Activated CD8-positive, alpha-beta T cell treated with anti-CD3 and anti-CD28 coated beads, Interleukin-2, amount 10 ng/mL, durations not matched to agents 7 days and 5 days (primary cell): Measurements from ENCODE around the gene GMPPA. TPM values are rescaled to one million over a fixed set of nuclear protein-coding genes. Genes with fewer than 3 reads are reported as not detected.

Source experiments
- ATAC-seq: fragments of 150-1000 bp; cut with Tn5 transposase; one replicate; pipeline ENCODE4 v1.10.0; 2021; ENCODE audit warnings: moderate library complexity
- CTCF ChIA-PET: fragments of 350-600 bp; sonication (Branson Sonifier 250); formaldehyde crosslinking; loops from one replicate; lab custom pipeline; 2021; ENCODE audit warnings: antibody characterized with exemption; lab: Charles Lee
- POLR2A ChIA-PET: fragments of 350-600 bp; sonication (Branson Sonifier 250); formaldehyde crosslinking; loops from one replicate; lab custom pipeline; 2021; ENCODE audit warnings: antibody characterized with exemption; lab: Charles Lee
- DNase-seq: peaks from one replicate; pipeline ENCODE4 v3.0.0-alpha.2; 2020
- H3K27ac Mint-ChIP-seq: one replicate; pipeline ENCODE4 v1.8.0; 2021; ENCODE audit warnings: mild to moderate bottlenecking, mixed read lengths
- H3K27me3 Mint-ChIP-seq: one replicate; pipeline ENCODE4 v1.8.0; 2021; ENCODE audit warnings: low read depth, mixed read lengths
- H3K36me3 Mint-ChIP-seq: one replicate; pipeline ENCODE4 v1.8.0; 2021; ENCODE audit warnings: low read depth, mixed read lengths
- H3K4me1 Mint-ChIP-seq: one replicate; pipeline ENCODE4 v1.8.0; 2021; ENCODE audit warnings: low read depth, mixed read lengths
- H3K4me3 Mint-ChIP-seq: one replicate; pipeline ENCODE4 v1.8.0; 2021; ENCODE audit warnings: mild to moderate bottlenecking, mixed read lengths
- H3K9me3 Mint-ChIP-seq: one replicate; pipeline ENCODE4 v1.8.0; 2022; ENCODE audit warnings: mixed read lengths; ENCODE audit not compliant: insufficient read depth
- total RNA-seq, 2 experiments: library from RNA; stranded (reverse); gene quantifications; one replicate each; pipeline ENCODE4 v1.2.3, GENCODE V29; 2021

GMPPA gene
- total RNA-seq, 2 experiments from 2014 or later = 37.8 to 41.2 TPM

GRCh38 chr2:219499058-219499307 lies 292 bp downstream of the GMPPA start:
- no peak for DNase-seq
- peaks cover 2% of the 10 kb centered on the region for H3K36me3 Mint-ChIP-seq
- H3K27me3 Mint-ChIP-seq = peaks cover 38% of the 10 kb centered on the region
- ChIA-PET POLR2A (interaction anchor here (1.4 kb wide), 1 partner anchor 9 kb away, joined by 3 read pairs; no protein-coding TSS in a partner anchor), CTCF (interaction anchor here (0.6 to 4.5 kb wide), 22 partner anchors 10 to 203 kb away, joined by 3 to 45 read pairs (median 4); partner anchors contain the start of genes DNPEP and STK11IP)
- peaks cover 43% of the 10 kb centered on the region for H3K4me1 Mint-ChIP-seq
- H3K4me3 Mint-ChIP-seq = peak overlapping the region; percentile 83
- H3K27ac Mint-ChIP-seq = peak overlapping the region; percentile 73
- no peak for ATAC-seq
- H3K9me3 Mint-ChIP-seq = no peaks in the 10 kb centered on the region

DNA sequence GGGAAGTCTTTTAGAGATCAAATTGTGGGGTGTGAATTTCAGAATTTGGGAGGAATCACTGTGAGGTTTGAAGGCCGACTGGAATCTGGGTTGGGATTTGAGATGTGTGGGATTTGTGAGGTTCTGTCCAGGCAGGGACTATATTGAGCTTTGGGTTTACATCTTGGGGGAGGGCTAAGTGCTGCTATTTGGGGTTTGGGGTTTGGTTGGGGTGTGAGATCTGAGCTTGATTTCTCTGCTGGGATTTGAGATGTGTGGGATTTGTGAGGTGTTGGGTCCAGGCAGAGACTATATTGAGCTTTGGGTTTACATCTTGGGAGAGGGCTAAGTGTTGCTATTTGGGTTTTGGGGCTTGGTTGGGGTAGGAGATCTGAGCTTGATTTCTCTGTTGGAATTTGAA lies 864 bp downstream of the GMPPA start:
- peak overlapping the region; percentile 83 for H3K4me3 Mint-ChIP-seq
- no peak for ATAC-seq
- no peak for DNase-seq
- H3K27me3 Mint-ChIP-seq = peaks cover 33% of the 10 kb centered on the region
- H3K36me3 Mint-ChIP-seq = peaks cover 4% of the 10 kb centered on the region
- peaks cover 43% of the 10 kb centered on the region for H3K4me1 Mint-ChIP-seq
- H3K9me3 Mint-ChIP-seq = no peaks in the 10 kb centered on the region
- H3K27ac Mint-ChIP-seq = peak overlapping the region; percentile 73
- CTCF ChIA-PET = interaction anchor here (0.9 to 4.5 kb wide), 15 partner anchors 10 to 204 kb away, joined by 3 to 45 read pairs (median 5); partner anchors contain the start of genes ASIC4 and STK11IP
- POLR2A ChIA-PET = interaction anchor here (0.8 to 1.4 kb wide), 3 partner anchors 9 to 41 kb away, joined by 3 to 6 read pairs (median 3); no protein-coding TSS in a partner anchor

DNA sequence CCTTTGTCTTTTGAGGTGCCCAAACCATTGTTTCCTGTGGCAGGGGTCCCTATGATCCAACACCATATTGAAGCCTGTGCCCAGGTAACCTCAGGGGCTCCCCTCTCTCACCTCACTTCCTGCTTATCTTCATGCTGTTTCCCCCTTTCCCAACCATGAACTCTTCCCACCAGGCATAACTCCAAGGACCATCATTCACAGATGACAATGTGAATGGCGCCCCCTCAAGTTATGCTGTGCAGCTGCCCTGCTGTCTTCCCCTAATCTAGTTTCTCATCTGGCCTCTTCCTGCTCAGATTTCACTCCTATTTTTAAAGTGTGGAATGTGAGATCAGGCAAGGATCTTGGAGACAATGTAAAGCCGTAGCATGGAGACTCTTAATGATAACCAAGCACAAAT lies 1.4 kb downstream of the GMPPA start:
- H3K27ac Mint-ChIP-seq = no peak overlapping the region
- no peak for ATAC-seq

DNA sequence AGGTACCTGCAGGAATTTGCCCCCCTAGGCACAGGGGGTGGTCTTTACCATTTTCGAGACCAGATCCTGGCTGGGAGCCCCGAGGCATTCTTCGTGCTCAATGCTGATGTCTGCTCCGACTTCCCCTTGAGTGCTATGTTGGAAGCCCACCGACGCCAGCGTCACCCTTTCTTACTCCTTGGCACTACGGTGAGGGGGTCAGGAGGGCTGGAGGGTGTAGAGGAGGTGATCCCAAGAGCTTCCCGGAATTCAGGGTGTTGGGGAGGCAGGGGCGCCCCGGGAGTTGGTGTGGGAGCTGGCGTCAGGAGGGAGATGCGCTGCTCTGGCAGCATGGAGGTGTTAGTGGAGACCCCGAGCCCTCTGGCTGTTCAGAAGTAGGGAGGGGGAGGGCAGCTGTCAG lies 3.2 kb downstream of the GMPPA start:
- CTCF ChIA-PET = interaction anchor here (4.5 kb wide), 1 partner anchor 7 kb away, joined by 34 read pairs; no protein-coding TSS in a partner anchor
- no peak overlapping the region for H3K4me3 Mint-ChIP-seq

More for the DNA sequence above, 1.4 kb downstream of the GMPPA start:
- Mint-ChIP-seq H3K4me3 (peak overlapping the region; percentile 83), H3K4me1 (peaks cover 43% of the 10 kb centered on the region), H3K36me3 (peaks cover 7% of the 10 kb centered on the region), H3K27me3 (peaks cover 27% of the 10 kb centered on the region), H3K9me3 (no peaks in the 10 kb centered on the region)
- ChIA-PET CTCF (interaction anchor here (0.9 to 4.5 kb wide), 13 partner anchors 9 to 142 kb away, joined by 3 to 45 read pairs (median 4); partner anchors contain the start of gene ASIC4), POLR2A (interaction anchor here (0.8 to 1.4 kb wide), 3 partner anchors 8 to 41 kb away, joined by 3 to 6 read pairs (median 3); no protein-coding TSS in a partner anchor)
- no peak for DNase-seq

DNA sequence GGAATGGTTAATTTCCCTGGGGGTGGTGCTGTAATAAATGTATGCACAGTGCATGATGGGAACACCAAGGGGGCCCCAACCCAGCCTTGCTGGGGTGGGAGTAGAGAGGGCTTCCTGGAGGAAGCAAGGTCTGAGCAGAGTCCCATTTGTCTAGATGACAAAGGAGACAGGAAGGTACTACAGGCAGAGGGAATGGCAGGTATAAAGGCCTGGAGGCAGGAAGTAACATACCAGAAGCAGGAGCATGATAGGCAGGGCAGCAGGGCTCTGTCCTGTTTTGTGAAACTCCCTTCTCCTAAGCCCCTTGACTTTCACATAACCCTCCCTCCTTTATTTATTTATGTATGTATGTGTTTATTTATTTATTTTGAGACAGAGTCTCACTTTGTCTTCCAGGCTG lies 3.9 kb downstream of the GMPPA start:
- CTCF ChIA-PET = no interaction called here
- POLR2A ChIA-PET = no interaction called here
- Mint-ChIP-seq H3K27me3 (peaks cover 3% of the 10 kb centered on the region), H3K27ac (no peak overlapping the region), H3K4me1 (peaks cover 32% of the 10 kb centered on the region), H3K4me3 (no peak overlapping the region), H3K9me3 (no peaks in the 10 kb centered on the region), H3K36me3 (peaks cover 10% of the 10 kb centered on the region)
- DNase-seq (no peak), ATAC-seq (no peak)

More for the DNA sequence above, 3.2 kb downstream of the GMPPA start:
- Mint-ChIP-seq H3K36me3 (peaks cover 10% of the 10 kb centered on the region), H3K27ac (no peak overlapping the region), H3K9me3 (no peaks in the 10 kb centered on the region), H3K4me1 (peaks cover 39% of the 10 kb centered on the region), H3K27me3 (peaks cover 10% of the 10 kb centered on the region)
- ATAC-seq (no peak), DNase-seq (no peak)
- POLR2A ChIA-PET = no interaction called here

DNA sequence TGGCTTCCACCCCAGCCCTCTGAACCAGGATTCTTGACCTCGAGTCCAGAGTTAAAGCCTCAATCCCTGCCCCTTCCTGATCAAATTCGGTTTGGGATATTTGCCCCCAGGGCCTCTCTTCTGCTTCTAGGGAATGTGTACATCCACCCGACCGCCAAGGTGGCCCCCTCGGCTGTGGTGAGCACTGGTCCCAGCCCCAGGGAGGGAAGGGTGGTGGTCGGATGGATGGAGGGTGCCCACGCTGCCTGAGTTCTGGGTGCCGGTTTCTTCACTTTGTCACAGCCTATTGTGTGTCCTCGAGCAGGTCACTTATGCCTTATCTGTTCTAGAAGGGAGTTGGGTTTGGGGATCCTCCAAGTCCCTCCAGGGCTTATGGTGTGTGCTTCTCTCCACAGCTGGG lies 6.9 kb downstream of the GMPPA start:
- H3K36me3 Mint-ChIP-seq = peaks cover 10% of the 10 kb centered on the region
- ATAC-seq (no peak), DNase-seq (no peak)
- CTCF ChIA-PET = no interaction called here
- H3K4me1 Mint-ChIP-seq = peaks cover 12% of the 10 kb centered on the region
- no peak overlapping the region for H3K27ac Mint-ChIP-seq
- POLR2A ChIA-PET = no interaction called here
- H3K9me3 Mint-ChIP-seq = no peaks in the 10 kb centered on the region
- H3K4me3 Mint-ChIP-seq = no peak overlapping the region
- H3K27me3 Mint-ChIP-seq = peaks cover 15% of the 10 kb centered on the region

DNA sequence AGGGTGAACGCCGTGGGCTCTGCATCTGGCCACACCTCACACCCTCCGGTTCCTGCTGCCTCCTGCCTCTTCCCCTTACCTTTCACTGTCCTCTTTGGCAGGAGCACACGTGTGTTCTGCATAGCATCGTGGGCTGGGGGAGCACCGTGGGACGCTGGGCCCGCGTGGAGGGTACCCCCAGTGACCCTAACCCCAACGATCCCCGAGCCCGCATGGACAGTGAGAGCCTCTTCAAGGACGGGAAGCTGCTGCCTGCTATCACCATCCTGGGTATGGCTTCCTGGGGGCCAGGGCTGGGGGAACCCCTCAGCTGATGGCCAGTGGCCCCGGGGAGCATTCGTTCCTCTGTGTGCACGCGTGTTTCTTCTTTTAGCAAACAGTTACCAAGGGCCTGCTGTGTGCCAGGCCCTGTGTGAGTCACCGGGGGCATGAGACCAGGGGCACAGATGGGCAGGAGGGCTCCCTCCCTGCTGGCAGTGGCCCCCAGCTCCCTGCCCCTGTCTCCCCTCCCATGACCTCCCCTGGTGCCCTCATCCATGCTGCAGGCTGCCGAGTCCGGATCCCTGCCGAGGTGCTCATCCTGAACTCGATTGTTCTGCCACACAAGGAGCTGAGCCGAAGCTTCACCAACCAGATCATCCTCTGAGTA lies 7.6 kb downstream of the GMPPA start:
- ChIA-PET POLR2A (interaction anchor here (0.6 kb wide), 1 partner anchor 71 kb away, joined by 3 read pairs; no protein-coding TSS in a partner anchor), CTCF (no interaction called here)
- Mint-ChIP-seq H3K36me3 (peaks cover 10% of the 10 kb centered on the region), H3K4me1 (peaks cover 8% of the 10 kb centered on the region), H3K9me3 (no peaks in the 10 kb centered on the region), H3K27me3 (peaks cover 22% of the 10 kb centered on the region), H3K4me3 (no peak overlapping the region), H3K27ac (no peak overlapping the region)
- ATAC-seq = no peak
- DNase-seq = no peak

GRCh38 chr2:219506802-219507526 lies 8.3 kb downstream of the GMPPA start:
- DNase-seq = no peak
- no peaks in the 10 kb centered on the region for H3K9me3 Mint-ChIP-seq
- H3K27ac Mint-ChIP-seq = no peak overlapping the region
- CTCF ChIA-PET = interaction anchor here (1.0 to 1.5 kb wide), 3 partner anchors 14 to 34 kb away, joined by 3 to 7 read pairs (median 4); no protein-coding TSS in a partner anchor
- no peak for ATAC-seq
- POLR2A ChIA-PET = interaction anchor here (0.6 kb wide), 1 partner anchor 70 kb away, joined by 3 read pairs; no protein-coding TSS in a partner anchor
- H3K27me3 Mint-ChIP-seq = peaks cover 27% of the 10 kb centered on the region
- H3K4me3 Mint-ChIP-seq = no peak overlapping the region
- H3K36me3 Mint-ChIP-seq = peaks cover 8% of the 10 kb centered on the region
- peaks cover 6% of the 10 kb centered on the region for H3K4me1 Mint-ChIP-seq

DNA sequence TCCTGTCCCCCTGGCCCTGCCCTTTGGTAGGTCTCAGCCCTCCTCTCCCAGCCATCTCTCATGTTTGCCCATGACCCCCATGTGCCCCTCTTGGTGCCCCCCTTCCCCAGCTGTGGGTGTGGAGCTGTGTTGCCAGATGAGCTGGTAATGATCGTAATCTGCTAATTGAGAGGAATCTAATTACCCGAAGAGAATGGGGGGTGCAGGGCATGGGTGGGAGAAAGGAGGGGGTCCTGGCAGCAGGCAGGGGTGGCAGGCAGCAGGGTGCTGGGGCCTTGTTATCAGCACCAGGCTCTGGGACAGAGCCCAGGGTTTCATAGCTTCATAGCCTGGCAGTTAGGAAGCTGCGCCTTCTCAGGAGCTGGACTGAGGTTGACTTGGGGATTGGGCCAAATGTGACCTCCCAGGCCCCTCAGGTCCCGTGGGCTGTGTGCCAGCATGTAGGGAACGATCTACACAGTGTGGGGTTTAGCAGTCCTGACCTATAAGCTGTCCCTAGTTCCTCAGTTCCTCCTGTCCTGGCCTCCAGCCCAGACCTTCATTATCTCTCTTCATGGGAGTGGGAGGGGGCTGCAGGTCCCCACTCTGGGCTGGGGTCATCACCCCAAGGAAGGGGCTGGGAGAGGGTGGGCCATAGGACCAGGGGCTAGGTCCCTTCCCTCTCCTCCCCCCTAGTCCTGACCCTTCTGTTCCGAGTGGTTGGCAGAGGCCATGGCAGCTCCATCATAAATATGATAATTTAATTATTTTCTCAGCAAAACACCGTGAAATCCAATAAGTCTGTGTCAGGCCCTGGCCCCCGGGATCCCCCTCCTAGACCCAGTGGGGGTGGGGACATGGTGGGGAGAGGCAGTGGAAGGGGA lies 9.1 kb downstream of the GMPPA start:
- H3K4me1 Mint-ChIP-seq = peaks cover 6% of the 10 kb centered on the region
- no peak overlapping the region for H3K27ac Mint-ChIP-seq

GRCh38 chr2:219508444-219508734 lies 9.7 kb downstream of the GMPPA start:
- H3K9me3 Mint-ChIP-seq = no peaks in the 10 kb centered on the region

More for the DNA sequence above, 9.1 kb downstream of the GMPPA start:
- Mint-ChIP-seq H3K27me3 (peaks cover 33% of the 10 kb centered on the region), H3K36me3 (peaks cover 8% of the 10 kb centered on the region), H3K4me3 (no peak overlapping the region), H3K9me3 (no peaks in the 10 kb centered on the region)
- CTCF ChIA-PET = interaction anchor here (0.9 to 3.4 kb wide), 6 partner anchors 8 to 33 kb away, joined by 3 to 34 read pairs (median 6); partner anchors contain the start of gene GMPPA
- POLR2A ChIA-PET = interaction anchor here (0.5 to 0.6 kb wide), 2 partner anchors 9 to 11 kb away, joined by 3 to 4 read pairs; partner anchors contain the start of gene GMPPA
- ATAC-seq = no peak
- no peak for DNase-seq

More at GRCh38 chr2:219508444-219508734, 9.7 kb downstream of the GMPPA start:
- POLR2A ChIA-PET = interaction anchor here (0.6 kb wide), 1 partner anchor 9 kb away, joined by 3 read pairs; the partner anchor contains the start of gene GMPPA
- no peak overlapping the region for H3K27ac Mint-ChIP-seq
- peaks cover 8% of the 10 kb centered on the region for H3K36me3 Mint-ChIP-seq
- DNase-seq (no peak), ATAC-seq (no peak)
- no peak overlapping the region for H3K4me3 Mint-ChIP-seq
- CTCF ChIA-PET = interaction anchor here (0.9 to 3.4 kb wide), 5 partner anchors 8 to 33 kb away, joined by 3 to 34 read pairs (median 7); partner anchors contain the start of gene GMPPA
- peaks cover 38% of the 10 kb centered on the region for H3K27me3 Mint-ChIP-seq
- peaks cover 6% of the 10 kb centered on the region for H3K4me1 Mint-ChIP-seq
